GM18907 (cell line): ENCODE data around the gene TMC4.
A peak's percentile ranks its signal among the peaks of the same experiment; 100 is the strongest.

Experiments used
- ATAC-seq: cut with Tn5 transposase; IDR thresholded peaks from one replicate; pipeline ENCODE4 v1.9.1; 2021; ENCODE audit warnings: mild to moderate bottlenecking, moderate library complexity; ENCODE audit not compliant: unreplicated experiment

Gene TMC4

GRCh38 chr19:54136086-54136863, 36.7 kb downstream of the TMC4 start:
- ATAC-seq, result no peak

DNA sequence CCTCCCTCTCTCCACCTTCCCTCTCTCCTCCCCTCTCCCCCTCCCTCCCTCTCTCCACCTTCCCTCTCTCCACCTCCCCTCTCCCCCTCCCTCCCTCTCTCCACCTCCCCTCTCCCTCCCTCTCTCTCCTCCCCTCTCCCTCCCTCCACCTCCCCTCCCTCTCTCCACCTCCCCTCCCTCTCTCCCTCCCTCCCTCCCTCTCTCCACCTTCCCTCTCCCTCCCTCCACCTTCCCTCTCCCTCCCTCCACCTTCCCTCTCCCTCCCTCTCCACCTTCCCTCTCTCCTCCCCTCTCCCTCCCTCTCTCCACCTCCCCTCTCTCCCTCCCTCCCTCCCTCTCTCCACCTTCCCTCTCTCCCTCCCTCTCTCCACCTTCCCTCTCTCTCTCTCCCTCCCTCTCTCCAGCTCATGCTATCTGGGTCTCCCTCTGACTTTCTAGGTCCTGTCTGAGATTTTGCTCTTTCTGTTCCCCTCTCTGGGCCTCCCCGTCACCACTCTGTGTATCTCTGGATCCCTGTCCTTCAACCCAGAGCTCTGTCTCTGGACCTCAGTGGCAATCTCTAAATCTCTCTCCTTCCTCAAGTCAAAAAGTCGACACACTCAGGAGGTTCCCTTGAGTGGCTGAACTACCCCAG, 38.9 kb downstream of the TMC4 start:
- ATAC-seq, result no peak

DNA sequence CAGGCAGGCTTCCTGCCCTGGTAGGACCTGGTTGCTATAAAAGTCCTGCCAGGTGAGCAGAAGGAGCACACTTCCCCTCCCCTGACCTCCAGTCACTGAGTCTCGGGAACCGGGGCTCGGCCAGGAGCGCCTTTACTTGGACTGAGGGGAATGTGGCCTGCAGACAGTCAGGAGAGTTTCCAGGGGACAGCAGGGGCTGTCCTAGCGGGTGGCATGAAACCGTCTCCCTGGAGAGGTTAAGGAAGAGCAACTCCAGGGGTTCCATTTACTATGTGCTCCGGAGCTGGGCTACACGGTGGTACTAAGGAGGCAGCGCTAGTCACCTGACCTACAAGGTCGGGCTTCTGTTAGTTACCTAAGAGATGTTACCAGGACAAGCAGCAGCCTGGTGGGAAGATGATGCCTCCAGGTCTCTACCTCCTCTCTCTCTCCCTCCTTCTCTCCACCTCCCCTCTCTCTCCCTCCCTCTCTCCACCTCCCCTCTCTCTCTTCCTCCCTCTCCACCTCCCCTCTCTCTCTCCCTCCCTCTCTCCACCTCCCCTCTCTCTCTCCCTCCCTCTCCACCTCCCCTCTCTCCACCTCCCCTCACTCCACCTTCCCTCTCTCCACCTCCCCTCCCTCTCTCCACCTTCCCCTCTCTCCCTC, 39.5 kb downstream of the TMC4 start:
- no peak for ATAC-seq

DNA sequence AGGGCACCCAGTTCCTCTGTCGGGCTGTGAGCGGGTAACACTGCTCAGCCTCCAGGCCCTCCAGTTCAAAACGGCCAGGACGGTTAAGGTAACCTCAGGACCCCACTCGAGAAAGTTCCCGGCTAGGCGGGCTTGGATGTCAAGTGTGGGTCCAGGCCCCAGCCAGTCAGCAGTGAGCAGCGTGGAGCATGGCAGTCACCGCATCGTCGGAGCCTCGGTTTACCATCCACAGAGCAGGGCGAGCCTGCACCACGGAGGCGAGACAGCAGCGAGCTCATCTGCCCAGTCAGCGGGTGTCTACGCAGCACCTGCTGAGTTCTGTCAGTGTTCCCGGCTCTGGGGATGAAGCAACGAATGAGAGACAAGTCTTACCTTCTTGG, 43.4 kb downstream of the TMC4 start:
- ATAC-seq, result no peak

DNA sequence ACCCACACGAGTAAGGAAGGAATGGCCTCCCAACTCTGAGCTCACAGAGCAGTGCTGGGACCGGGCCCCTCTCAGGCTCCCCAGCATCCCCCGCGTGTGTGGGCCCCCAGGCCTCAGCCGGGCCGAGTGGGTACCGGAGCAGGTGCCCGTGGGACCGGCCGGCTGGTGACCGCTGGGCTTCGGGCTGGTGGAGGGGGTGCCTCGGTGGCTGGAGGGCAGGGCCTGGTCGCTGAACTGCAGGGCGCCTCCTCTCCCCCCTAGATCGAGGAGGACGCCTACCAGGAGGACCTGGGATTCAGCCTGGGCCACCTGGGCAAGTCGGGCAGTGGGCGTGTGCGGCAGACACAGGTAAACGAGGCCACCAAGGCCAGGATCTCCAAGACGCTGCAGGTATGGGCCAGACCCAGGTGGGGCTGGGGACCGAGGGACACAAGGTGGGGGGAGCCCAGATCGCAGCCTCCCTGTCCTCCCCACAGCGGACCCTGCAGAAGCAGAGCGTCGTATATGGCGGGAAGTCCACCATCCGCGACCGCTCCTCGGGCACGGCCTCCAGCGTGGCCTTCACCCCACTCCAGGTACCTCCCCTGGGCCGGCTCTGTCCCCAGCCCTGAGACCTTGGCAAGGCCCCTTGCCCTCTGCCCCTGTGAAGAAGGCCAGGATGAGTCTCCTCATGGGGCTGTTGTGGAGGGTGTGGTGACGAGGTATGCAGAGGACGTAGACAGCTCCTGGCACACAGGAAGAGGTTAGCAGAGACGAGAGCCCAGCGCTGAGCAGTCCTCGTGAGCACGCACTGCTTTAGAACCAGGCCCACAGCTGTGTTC, 44.0 kb downstream of the TMC4 start:
- no peak for ATAC-seq

GRCh38 chr19:54128441-54128725, 44.6 kb downstream of the TMC4 start:
- no peak for ATAC-seq

GRCh38 chr19:54127688-54128440, 45.1 kb downstream of the TMC4 start:
- no peak for ATAC-seq

GRCh38 chr19:54125713-54126112, 47.2 kb downstream of the TMC4 start:
- ATAC-seq, result no peak

- no peak for ATAC-seq
Observed at GRCh38 chr19:54124393-54124792, 48.6 kb downstream of the TMC4 start.

GRCh38 chr19:54123682-54124081, 49.3 kb downstream of the TMC4 start:
- no peak for ATAC-seq

DNA sequence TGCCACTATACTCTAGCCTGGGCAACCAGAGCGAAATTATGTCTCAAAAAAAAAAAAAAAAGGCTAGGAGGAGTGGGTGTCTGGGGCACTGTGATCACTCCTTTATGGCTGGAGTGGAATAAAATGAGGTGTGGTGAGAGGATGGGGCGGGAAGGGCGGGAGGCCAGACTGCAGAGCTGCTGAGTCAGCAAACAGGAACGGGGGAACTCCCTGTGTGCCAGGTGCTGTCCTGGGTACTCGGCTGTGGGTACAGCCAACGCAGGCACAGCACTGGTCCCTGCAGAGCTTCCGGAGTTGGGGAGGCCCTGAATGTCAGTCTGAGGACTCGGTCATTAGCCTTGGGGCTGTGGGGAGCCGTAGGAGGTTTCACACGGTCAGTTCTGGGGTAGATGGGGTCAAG, 51.7 kb downstream of the TMC4 start:
- ATAC-seq, result no peak

DNA sequence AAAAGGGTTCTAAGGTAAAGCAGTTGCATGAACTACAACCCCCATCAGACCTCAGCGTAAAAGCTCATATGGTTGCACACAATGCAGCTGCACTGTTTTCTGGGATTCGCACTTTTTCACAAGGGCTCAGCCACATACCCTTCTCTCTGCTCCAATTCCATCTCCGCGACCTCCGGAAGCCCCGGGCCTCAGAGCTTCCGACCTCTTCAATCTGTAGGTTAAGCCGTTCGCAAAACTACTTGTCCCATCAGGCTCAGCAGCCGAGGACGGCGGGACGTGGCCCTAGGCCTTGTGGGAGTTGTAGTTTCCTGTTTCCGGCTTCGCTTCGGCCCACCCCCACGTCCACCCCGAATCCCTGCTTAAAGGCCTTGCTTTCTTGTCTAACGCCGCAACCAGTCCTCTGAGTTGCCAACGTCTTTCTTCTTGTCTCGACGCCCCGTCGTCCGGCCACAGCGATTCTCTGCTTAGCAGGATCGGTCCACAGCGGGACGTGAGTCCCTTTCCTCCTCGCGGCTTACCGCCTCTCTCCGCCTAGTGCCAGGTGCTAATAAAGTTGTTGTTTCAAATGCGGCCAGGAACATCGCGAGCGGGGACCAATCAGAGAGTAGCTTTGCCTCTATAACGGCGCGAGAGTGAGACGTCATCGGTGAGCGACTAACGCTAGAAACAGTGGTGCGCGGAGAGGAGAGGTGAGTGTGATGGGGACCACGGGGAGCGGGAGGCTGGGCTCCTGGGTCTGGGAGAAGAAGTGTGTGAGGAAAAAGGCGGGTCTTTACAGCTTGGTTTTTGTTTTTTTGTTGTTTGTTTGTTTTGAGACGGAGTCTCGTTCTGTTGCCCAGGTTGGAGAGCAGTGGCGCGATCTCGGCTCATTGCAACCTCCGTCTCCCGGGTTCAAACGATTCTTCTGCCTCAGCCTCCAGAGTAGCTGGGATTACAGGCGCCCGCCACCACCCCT, 57.6 kb downstream of the TMC4 start, which contains the start of the genes PRPF31 and TFPT:
TSS of gene PRPF31 (plus strand) at position 646 of the 955 bp plus-strand sequence. CDS start 2,525 bp downstream, outside the sequence.
TSS of gene TFPT (minus strand) at position 549 of the 955 bp plus-strand sequence. CDS start at position 161, 388 bp downstream.
- peak; percentile 79 for ATAC-seq

DNA sequence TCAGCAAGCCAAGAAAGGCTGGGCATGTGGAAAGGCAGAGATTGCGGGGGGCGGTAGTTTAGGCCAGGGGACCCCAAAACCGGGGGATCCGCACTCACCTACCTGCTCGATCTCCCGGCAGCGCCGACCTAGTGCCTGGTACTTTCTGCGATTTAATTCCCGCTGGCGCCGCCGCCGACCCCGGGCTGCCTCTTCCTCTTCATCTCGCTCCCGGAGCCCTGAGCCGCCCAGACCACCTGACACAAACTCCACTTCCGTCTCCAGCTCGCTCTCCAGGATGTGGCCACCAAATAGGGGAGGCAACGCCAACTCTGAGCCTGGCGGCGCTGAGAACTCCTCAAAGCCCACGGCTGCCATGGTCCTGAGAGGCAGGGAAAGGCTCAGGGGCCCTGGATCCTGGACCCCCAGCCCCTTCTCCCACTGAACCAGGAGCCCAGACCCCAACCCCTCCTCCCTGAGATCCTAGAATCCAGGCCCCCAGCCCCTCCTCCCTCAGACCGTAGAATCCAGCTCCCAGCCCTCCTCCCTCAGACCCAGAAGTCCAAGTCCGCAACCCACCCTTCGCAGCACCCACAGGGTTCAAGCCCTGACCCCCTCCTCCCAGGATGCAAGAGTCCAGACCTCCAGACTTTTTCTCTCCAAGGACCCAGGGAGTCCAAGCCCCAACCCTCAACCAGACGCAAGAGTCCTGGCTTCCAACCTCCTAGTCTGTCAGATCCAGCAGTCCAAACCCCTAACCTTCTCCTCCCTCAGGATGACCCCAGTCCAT, 58.4 kb downstream of the TMC4 start:
- ATAC-seq, result no peak
